Measurements from ENCODE around the gene PLD4.

Gene PLD4

DNA sequence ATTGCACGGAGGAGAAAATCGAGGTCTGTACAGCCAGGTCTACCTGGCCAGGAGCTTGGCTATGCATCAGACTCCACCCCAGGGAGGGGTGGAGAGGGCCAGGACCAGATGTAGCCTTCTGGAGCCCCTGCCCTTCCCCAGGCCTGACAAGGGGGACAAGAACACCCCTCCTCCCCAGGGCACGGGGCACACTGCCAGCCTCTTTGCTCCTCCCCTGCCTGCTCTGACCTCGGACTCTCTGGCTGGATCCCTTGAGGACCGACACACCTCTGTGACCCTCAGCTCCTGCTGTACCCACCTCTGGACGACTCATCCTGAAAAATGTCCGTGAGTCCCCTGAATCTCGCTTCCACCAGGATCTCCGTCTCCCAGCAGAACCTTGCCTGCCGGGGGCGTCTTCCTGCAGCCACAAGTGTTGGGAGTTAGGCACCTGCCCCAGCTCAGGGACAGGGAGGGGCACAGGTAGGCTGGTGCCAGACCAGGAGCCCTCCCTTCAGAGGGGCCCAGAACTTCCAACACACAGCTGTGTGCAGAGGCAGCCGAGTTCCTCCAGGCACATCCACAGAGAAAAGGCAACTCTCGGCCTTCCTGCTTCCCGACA lies 31.7 kb downstream of the PLD4 start:
- DNase-seq (ENCODE audit: low read depth) = no peak

DNA sequence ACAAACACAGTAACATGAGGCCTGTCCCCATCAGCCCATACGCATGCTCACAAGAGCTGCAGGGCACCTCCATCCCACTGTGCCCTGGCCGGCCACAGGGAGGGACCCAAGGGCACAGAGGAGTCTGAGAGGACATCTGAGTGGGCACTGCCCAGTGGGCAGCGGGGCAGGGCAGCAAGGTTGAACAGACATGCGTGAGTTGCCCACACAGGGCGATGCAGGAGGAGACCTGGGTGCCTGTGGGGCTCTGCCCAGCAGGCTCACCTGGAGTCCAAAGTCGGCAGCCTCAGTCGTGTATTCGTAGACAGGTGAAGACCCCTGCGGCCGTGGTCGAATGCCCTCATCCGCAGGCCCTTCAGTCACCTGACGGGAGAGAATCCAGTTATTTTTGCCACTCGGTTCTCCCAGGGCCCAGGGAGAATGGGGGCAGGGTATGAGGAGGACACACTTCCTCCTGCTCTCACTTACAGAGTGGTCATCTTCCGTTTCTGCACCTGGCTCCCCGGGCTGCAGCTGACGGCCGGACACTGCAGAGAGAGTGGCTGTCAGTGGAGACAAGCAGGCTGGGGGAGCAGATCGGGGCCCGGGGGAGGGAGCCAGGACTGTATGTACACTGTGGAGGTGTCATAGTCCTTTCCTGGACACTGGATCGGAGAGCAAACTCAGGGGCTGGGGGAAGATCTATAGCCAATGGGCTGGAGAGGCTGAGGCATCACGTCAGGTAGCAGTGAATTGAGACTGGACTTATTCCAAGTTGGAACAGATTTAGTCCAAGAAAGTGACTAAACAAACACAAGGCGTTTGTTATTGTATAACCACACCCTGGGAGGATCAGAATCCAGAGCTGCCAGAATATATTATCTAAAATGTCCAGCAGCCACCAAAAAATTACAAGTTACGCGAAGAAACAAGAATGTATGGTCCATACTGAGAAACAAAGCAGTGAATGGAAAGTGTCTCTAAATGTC lies 32.8 kb downstream of the PLD4 start:
- no peak for DNase-seq (ENCODE audit: low read depth)

GRCh38 chr14:104964546-104964945 lies 39.9 kb downstream of the PLD4 start:
- DNase-seq (ENCODE audit: low read depth) = no peak

DNA sequence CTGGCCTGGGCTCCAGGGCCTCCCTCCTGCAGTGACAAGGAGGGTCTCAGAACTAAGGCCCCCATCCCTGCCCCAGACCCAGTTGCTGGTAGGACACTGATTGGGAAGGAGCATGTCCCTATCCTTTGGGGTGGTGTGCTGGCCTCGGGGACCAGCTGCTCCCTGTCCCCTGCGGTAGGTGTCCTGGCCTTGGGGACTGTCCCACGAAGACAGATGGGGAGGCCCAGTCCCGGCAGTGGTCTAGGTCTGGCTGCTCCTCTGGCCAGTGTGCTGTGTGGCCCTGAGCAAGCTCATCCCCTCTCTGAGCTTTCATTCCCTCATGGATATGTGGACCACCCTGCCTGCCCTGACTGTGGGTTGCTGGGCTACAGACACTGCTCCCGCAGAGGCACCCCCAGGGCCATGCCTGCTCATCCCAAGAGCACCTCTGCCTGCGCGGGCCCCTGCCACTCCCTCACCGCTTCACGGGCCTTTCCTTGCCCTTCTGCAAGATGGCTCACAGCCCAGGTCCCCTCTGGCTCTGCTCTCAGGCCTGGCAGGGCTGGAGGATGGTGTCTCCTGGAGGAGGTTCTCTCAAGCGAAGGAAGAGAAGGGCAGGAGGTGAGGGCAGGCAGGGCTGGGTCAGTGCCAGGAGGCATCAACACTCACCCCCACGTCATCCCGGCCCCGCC lies 41.0 kb downstream of the PLD4 start:
- DNase-seq (ENCODE audit: low read depth) = no peak

- no peak for DNase-seq (ENCODE audit: low read depth)
These were observed 41.7 kb downstream of the PLD4 start for GRCh38 chr14:104966261-104966865.

DNA sequence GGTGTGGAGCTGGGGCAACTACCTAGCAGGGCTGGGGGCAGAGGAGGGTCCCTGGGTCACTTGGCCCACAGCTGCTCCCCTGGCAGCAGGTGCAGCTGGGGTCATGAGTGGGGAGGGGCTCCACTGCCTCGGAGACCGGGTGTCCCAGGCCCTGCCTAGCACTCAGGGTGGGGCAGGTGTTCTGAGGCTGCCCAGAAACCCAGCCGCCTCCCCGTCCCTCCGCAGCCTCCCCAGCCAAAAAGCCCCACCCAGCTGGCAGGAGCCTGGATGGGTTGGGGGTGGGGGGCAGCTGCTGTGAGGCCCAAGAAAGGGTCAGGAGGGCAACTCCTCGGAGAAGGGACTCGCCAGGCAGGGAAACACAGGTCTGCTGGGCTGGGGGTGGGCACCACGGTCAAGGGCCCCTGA lies 42.3 kb downstream of the PLD4 start:
- DNase-seq (ENCODE audit: low read depth) = no peak

GRCh38 chr14:104967386-104968152 lies 42.9 kb downstream of the PLD4 start:
- DNase-seq (ENCODE audit: low read depth) = no peak

DNA sequence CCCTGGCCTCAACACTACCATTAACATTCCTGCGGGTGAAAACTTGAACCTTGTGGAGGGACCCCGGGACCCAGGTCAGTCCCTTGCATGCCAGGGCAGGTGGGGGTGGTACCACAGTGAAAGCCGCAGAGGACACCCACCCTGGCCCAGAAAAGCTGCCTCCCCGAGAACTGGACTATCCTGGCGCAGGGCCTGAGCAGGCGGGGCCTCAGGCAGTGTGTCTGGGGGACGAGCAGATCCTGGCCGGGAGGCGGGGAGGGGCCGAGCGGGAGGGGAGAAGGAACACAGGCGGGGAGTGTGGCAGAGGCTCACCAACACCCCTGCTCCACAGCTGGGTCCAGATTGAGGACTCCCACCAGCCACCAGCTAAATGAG lies 43.5 kb downstream of the PLD4 start:
- DNase-seq (ENCODE audit: low read depth) = no peak

DNA sequence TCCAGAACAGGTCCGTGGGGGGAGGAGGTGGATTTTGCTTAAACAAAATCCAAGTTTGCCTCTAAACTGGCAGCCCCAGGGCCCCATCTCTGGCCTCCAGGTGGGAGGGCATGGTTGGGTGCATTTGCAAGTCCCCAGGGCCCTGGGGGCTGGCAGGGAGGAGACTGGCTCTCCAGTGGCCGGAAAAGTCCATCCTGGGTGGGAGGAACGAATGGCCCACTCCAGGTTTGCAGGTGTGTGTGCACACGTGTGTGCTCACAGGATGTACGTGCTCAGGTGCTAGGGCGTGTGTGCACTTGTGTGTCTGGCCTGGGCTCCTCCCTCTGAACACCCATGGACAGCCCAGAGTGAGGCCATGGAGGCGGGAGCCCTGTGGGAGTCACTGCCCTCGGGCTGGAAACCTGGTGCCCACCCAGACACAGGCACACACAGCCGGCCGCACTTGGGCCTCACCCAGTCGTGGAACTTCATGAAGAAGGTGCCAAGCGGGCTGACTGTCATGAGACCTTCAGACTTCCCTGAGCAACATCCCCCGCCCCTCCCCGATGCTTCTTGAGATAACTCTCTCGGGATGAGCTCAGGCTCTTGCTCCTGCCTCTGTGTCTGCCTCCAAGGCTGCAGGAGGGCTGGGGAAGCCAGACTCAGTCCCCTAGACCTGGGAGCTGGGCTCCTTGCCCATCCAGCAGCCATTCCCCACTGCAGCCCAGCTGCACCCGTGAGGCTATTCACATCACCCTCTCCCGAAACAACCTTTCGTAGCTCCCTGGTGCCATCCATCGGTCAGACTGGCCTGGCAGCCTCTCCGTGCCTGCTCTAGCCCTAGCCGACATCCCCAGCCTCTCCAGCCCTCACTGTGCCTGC lies 44.1 kb downstream of the PLD4 start:
- DNase-seq (ENCODE audit: low read depth) = no peak

DNA sequence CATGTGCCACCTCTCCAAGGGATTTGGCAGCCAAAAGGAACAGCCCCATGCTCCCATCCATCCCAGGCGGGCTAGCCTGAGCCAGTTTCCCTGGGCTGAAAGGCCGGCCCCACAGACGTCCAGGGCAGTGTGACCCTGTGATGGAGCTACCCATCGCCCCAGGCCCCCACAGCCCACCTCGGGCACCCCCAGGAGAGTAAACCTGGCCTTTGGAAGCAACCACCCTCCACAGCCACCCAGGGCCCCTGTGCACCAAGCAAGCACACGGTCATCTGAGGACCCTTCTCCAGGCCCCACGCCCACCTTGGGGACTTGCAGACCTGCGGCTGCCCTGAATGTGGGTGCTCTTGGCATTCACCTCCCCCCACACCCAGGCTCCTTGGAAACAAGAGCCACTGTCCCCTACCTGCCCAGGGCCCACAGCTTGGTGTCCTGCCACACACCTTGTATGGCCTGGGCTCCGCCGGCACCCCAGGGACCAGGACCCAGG lies 45.1 kb downstream of the PLD4 start:
- no peak for DNase-seq (ENCODE audit: low read depth)

- DNase-seq (ENCODE audit: low read depth) = no peak
These were observed 45.8 kb downstream of the PLD4 start for GRCh38 chr14:104970231-104971068.

GRCh38 chr14:104971447-104972240 lies 47.0 kb downstream of the PLD4 start:
- no peak for DNase-seq (ENCODE audit: low read depth)

DNA sequence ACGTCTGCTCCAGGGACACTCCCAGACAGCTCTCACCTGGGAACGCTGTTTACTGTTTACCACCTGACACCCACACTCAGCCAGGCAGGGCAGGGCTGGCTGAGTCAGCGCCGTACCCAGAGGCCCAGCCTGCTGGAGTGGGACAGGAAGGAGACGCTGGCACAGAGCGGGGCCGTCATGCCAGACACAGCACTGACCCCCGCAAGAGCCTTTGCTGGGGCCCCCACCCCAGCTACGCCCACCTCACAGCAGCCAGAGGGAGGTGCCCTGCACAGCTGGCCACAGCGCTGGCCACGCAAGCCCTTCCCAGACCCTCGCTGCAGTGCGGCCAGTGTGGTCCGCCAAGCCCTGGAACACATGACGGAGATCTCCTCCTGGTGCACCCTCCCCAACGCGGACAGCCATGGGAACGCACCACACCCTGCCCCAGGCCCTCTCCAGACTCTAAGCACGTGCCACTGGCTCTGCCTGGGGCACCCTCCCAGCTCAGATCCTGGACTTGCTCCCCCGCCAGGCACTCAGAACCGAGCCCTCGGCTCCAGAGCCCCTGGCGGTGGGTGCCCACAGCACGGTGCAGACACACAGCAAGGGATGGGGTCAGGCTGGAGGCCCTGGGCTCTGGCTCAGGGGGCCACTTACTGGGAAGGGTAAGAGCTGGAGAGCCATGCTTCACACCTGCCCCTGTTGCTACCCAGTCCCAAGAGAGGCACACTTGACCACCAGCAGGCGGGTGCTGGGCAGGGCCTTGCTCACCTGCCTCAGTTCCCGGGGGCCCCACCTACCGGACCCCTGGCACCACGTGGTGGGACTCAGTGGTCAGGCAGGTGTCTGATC lies 47.8 kb downstream of the PLD4 start:
- DNase-seq (ENCODE audit: low read depth) = no peak

DNA sequence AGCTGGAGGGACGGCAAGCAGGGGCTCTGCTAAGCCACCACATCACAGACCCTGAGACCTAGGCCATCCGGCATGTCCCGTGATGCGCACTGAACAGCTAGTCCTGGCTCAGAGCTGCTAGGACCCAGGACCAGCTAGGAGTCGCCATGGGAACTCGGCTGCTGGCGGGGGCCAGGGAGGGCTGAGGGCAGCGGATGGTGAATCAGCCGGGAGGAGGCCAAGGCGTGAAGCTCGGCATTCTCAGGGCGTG lies 48.4 kb downstream of the PLD4 start:
- DNase-seq (ENCODE audit: low read depth) = no peak

DNA sequence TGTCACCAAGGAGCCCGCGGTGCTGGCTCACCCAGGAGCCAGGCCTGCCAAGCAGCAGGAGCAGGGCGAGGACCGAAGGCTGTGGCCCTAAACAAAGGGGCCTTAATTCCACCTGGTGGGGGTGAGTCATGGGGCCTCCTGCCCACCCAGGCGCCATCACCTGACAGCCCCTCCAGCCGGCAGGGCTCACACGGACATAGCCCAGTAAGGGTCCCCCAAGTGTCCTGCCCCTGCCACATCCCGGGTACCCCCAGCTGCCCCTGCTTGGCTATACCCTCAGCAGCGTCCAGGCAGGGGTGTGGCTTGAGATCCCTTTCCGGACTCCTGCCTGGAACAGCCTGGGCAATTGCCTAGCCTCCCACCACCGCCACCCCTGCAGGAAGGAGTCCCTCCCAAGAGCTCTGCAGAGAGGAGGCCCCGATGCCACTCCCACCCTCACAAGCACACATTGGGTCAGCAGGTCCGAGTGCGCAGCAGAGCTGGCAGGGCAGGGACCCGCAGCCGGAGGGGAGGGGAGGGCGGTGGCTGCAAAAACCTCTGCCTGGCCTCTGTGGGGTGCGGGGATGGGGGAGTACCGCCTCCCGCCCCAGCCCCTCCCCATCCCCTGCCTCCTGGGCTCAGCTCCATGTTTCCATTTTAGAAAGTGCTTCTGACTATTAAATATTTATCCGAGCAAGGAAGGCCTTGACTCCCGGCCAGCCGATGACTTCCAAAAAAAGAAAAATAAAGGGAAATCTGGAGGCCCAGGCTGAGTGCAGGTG lies 48.9 kb downstream of the PLD4 start:
- DNase-seq (ENCODE audit: low read depth) = no peak

GRCh38 chr14:104974146-104974541 lies 49.5 kb downstream of the PLD4 start:
- DNase-seq (ENCODE audit: low read depth) = no peak

DNA sequence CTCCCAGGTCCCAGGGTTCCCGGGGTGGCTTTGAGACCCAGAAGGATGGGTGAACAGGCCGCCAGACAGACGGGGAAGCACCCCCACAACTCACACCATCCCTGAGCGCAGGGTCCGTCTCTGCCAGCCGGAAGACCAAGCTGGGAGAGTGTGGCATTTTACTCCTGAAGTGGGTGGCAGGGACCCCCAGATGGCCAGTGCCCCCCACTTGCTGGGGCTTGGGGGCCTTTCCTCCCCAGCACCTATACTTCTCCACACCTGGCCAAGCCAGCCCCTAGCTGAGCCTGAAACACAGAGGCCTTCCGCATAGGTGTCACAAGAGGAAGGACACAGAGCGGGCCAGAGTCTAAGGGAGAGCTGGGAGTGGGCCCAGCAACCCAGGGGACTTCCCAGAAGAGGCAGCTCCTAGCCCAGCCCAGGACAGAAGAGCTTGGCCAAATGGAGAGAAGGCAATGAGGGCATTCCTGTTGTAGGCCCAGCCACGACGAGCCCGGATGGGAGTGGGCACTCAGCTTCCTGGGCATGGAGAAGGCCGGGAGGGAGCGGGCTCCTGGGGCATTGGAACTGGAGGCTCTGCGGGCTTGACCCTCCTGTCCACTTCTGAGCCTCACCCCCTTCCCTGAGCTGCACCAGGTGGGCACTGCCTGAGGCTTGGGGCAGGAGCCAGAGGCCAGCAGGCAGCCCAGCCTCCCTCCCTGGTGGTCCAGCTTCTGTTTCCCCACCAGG lies 50.1 kb downstream of the PLD4 start:
- DNase-seq (ENCODE audit: low read depth) = no peak
